ENCODE results near the gene SFXN3.
"Not testable (repeated sequence)": the region's sequence is repeated elsewhere in the genome, so short reads cannot be mapped to it uniquely, and the experiment has no call there.

- not testable (repeated sequence) for TF ChIP-seq CTCF, EP300, POLR2A (IDR thresholded peaks at IDR 0.05)
These were observed 3.4 kb downstream of the SFXN3 start for GRCh38 chr10:101034404-101034803.

All from upper lobe of left lung (tissue), 4 donors.